Brain microvascular endothelial cell (primary cell): ENCODE results near the gene ARHGAP22.

Experiments
- DNase-seq: peaks from one replicate; pipeline ENCODE4 v3.0.0-alpha.2; 2020
- H3K27ac ChIP-seq: fragments of 250-450 bp; sonication (Bioruptor Pico); 2 replicates; pipeline ENCODE4 v1.5.1; 2020; ENCODE audit warnings: mild to moderate bottlenecking, moderate library complexity
- H3K27me3 ChIP-seq: fragments of 250-450 bp; sonication (Bioruptor Pico); replicated peaks from 2 replicates; pipeline ENCODE4 v1.5.1; 2020; ENCODE audit warnings: mild to moderate bottlenecking
- H3K36me3 ChIP-seq: fragments of 250-450 bp; sonication (Bioruptor Pico); replicated peaks from 2 replicates; pipeline ENCODE4 v1.5.1; 2020; ENCODE audit warnings: mild to moderate bottlenecking
- H3K4me3 ChIP-seq: 2 replicates; pipeline ENCODE4 v1.5.1; 2011; ENCODE audit warnings: low read depth, mild to moderate bottlenecking, control low read depth, low read length, moderate library complexity
- CTCF ChIP-seq: IDR thresholded peaks from 2 replicates; pipeline ENCODE4 v1.5.1; 2011; ENCODE audit warnings: low read depth, mild to moderate bottlenecking, moderate library complexity, low read length, control low read depth, inconsistent platforms; ENCODE audit errors: missing control alignments
- in situ Hi-C: cut with HindIII; loops from 2 replicates; pipeline ENCODE4 v1.10.0; 2017; ENCODE audit warnings: low sequenced_read_pairs, low pct_ligation_motif_present

Gene ARHGAP22

GRCh38 chr10:48498940-48499510 is 105.8 kb downstream of the ARHGAP22 start:
- in situ Hi-C loops = no loop called here
- Histone ChIP-seq H3K36me3 (no peaks in the 10 kb centered on the region), H3K4me3 (no peak overlapping the region), H3K27ac (no peak overlapping the region), H3K27me3 (no peaks in the 10 kb centered on the region)
- TF ChIP-seq CTCF = no peak
- DNase-seq = no peak

- Histone ChIP-seq H3K27ac (no peak overlapping the region), H3K27me3 (no peaks in the 10 kb centered on the region), H3K4me3 (no peak overlapping the region), H3K36me3 (no peaks in the 10 kb centered on the region)
- in situ Hi-C loops = no loop called here
- no peak for DNase-seq
- TF ChIP-seq CTCF = no peak
Measured at GRCh38 chr10:48497780-48498770, 106.8 kb downstream of the ARHGAP22 start.

GRCh38 chr10:48496831-48497779 is 107.8 kb downstream of the ARHGAP22 start:
- H3K27ac ChIP-seq = no peak overlapping the region
- TF ChIP-seq CTCF = no peak
- H3K36me3 ChIP-seq = no peaks in the 10 kb centered on the region
- in situ Hi-C loops = no loop called here
- no peak overlapping the region for H3K4me3 ChIP-seq
- peak; percentile 54 for DNase-seq
- no peaks in the 10 kb centered on the region for H3K27me3 ChIP-seq

- in situ Hi-C loops = no loop called here
- TF ChIP-seq CTCF = no peak
Measured at GRCh38 chr10:48496105-48496830, 108.6 kb downstream of the ARHGAP22 start.

More at GRCh38 chr10:48496105-48496830, 108.6 kb downstream of the ARHGAP22 start:
- DNase-seq = no peak
- Histone ChIP-seq H3K36me3 (no peaks in the 10 kb centered on the region), H3K4me3 (no peak overlapping the region), H3K27ac (no peak overlapping the region), H3K27me3 (no peaks in the 10 kb centered on the region)
